ENCODE results near the gene INAFM1. TPM values are rescaled to one million over a fixed set of nuclear protein-coding genes. Genes with fewer than 3 reads are reported as not detected.

The INAFM1 gene
- total RNA-seq, 1 donor = 2.3 TPM

- no peak for DNase-seq (ENCODE audit: low read depth)
- TF ChIP-seq CTCF (IDR thresholded peaks at IDR 0.05; ENCODE audit: insufficient read depth, low read length) = no peak
- no peak overlapping the region for H3K4me3 ChIP-seq (ENCODE audit: low read depth, low read length)
Observed at GRCh38 chr19:47313754-47314295, 39.1 kb downstream of the INAFM1 start.

- TF ChIP-seq CTCF (IDR thresholded peaks at IDR 0.05; ENCODE audit: insufficient read depth, low read length) = no peak
- no peak overlapping the region for H3K4me3 ChIP-seq (ENCODE audit: low read depth, low read length)
- peak; percentile 94 for DNase-seq (ENCODE audit: low read depth)
Observed at GRCh38 chr19:47315125-47315821, 40.6 kb downstream of the INAFM1 start.

- no peak for TF ChIP-seq CTCF (IDR thresholded peaks at IDR 0.05; ENCODE audit: insufficient read depth, low read length)
- DNase-seq (ENCODE audit: low read depth) = no peak
- H3K4me3 ChIP-seq (ENCODE audit: low read depth, low read length) = no peak overlapping the region
Observed at GRCh38 chr19:47316513-47316912, 41.8 kb downstream of the INAFM1 start.

GRCh38 chr19:47319923-47320871 lies 45.5 kb downstream of the INAFM1 start:
- TF ChIP-seq CTCF (IDR thresholded peaks at IDR 0.05; ENCODE audit: insufficient read depth, low read length) = no peak
- no peak for DNase-seq (ENCODE audit: low read depth)
- no peak overlapping the region for H3K4me3 ChIP-seq (ENCODE audit: low read depth, low read length)

GRCh38 chr19:47321630-47322029 lies 46.9 kb downstream of the INAFM1 start:
- H3K4me3 ChIP-seq (ENCODE audit: low read depth, low read length) = no peak overlapping the region
- DNase-seq (ENCODE audit: low read depth) = no peak
- no peak for TF ChIP-seq CTCF (IDR thresholded peaks at IDR 0.05; ENCODE audit: insufficient read depth, low read length)

GRCh38 chr19:47322058-47322457 lies 47.4 kb downstream of the INAFM1 start:
- no peak for TF ChIP-seq CTCF (IDR thresholded peaks at IDR 0.05; ENCODE audit: insufficient read depth, low read length)
- no peak for DNase-seq (ENCODE audit: low read depth)
- H3K4me3 ChIP-seq (ENCODE audit: low read depth, low read length) = no peak overlapping the region
